ENCODE measurements around the gene GPRC5C.
A peak's percentile ranks its signal among the peaks of the same experiment; 100 is the strongest.
"Not testable (repeated sequence)": the region's sequence is repeated elsewhere in the genome, so short reads cannot be mapped to it uniquely, and the experiment has no call there.

The GPRC5C gene

GRCh38 chr17:74405311-74405710 lies 26.6 kb upstream of the GPRC5C start:
- DNase-seq (ENCODE audit: low read depth, low spot score): not testable (repeated sequence)

DNA sequence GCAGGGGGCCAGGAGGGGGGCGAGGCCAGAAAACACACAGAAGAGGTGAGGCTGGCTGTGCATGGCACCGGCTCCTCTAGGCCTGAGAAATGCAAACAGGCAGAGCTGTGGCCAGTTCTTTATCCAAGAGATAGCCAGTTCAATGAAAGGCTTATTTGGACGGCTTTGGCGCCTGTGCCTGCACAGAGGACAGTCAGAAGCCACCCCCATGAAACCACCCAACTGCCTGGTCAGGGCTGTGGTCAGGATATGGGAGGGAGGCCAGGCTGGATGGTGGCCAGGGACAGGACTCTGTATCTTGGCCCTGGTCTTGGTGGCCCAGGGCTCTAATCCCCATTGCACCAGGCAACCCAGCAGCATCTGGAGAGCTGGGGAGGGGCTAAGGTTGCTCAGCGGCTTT lies 24.5 kb upstream of the GPRC5C start:
- DNase-seq (ENCODE audit: low read depth, low spot score): no peak

DNA sequence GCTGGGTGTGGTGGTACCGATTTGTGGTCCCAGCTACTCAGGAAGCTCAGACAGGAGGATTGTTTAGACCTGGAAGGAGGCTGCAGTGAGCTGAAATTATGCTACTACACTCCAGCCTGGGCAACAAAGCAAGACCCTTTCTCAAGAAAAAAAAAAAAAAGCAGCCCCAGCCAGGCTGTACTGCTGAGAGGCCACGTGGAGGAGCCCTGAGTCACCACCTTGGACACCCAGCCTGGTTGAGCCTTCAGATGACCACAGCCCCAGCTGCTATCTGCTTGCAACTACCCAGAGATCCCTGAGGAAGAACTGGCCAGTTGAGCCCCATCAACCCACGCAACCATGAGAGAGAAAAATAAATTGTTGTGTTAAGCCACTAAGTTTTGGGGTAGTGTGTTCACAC lies 23.6 kb upstream of the GPRC5C start:
- DNase-seq (ENCODE audit: low read depth, low spot score): peak; percentile 63

DNA sequence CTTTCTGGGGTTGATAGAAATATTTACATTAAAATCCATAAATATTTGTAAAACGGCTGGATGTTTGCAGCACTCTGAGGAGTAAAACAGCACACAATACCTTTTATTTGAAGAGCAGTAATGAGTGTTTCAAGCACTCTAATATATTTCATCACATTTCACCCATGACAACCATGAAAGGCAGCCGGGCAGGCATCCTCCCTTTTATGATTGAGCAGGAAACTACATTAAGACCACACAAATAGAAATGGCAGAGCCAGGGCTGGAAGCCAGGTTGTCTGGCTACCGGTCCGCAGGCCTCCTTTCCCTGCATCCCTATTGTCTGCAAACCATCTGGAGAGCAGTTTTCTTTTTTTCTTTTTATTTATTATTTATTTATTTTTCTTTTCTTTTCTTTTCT lies 23.1 kb upstream of the GPRC5C start:
- no peak for DNase-seq (ENCODE audit: low read depth, low spot score)

DNA sequence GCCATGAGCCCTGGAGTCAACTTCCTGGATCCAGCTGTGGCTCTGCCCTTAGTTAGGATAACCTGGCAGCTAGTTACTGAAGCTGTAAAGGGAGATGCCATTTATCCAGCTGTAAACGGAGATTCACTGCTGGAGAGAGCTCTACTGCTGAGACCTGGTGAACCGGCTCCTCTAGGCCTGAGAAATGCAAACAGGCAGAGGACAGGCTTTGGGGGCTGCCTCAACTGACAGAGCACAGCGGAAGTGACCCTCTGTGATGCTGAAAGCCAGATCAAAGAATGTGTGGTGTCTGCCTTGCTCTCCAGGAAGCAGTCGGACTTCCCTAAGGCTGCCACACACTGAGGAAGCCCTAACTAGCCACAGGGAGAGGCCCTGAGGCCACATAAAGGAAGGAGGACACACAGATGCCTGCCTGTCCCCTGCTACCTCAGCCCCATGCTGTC lies 21.9 kb upstream of the GPRC5C start:
- peak; percentile 90 for DNase-seq (ENCODE audit: low read depth, low spot score)

GRCh38 chr17:74412581-74412980 lies 19.3 kb upstream of the GPRC5C start:
- no peak for DNase-seq (ENCODE audit: low read depth, low spot score)

GRCh38 chr17:74413491-74413890 lies 18.4 kb upstream of the GPRC5C start:
- DNase-seq (ENCODE audit: low read depth, low spot score): no peak

- DNase-seq (ENCODE audit: low read depth, low spot score): no peak
Observed at GRCh38 chr17:74414510-74414909, 17.4 kb upstream of the GPRC5C start.

- no peak for DNase-seq (ENCODE audit: low read depth, low spot score)
Observed at GRCh38 chr17:74415608-74416396, 16.1 kb upstream of the GPRC5C start.

GRCh38 chr17:74417178-74418045 lies 14.5 kb upstream of the GPRC5C start:
- DNase-seq (ENCODE audit: low read depth, low spot score): peak; percentile 46

GRCh38 chr17:74419928-74420411 lies 11.9 kb upstream of the GPRC5C start:
- peak; percentile 78 for DNase-seq (ENCODE audit: low read depth, low spot score)

DNA sequence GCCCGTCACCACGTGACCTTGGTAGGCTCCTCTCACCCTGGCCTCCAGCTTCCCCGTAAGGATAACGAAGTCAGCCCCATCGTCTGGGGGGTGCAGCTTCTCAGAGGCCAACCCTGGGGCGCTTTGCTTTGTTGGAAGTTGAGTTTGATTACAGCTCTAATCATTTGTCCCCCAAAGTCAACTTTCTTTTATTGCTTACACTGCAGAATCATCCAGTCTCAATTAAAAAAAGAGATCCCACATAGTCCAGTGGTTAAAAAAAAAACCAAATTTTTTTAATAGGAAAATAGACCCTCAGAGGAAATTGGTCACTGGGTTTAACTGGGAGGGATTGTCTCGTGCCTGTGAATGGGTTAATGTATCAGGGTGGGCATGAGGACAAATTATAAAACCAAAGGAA lies 7.8 kb upstream of the GPRC5C start:
- DNase-seq (ENCODE audit: low read depth, low spot score): no peak

- DNase-seq (ENCODE audit: low read depth, low spot score): no peak
Observed at GRCh38 chr17:74424657-74425056, 7.2 kb upstream of the GPRC5C start.

GRCh38 chr17:74426551-74427047 lies 5.3 kb upstream of the GPRC5C start:
- DNase-seq (ENCODE audit: low read depth, low spot score): no peak

- DNase-seq (ENCODE audit: low read depth, low spot score): peak; percentile 49
Observed at GRCh38 chr17:74427048-74427762, 4.7 kb upstream of the GPRC5C start.

- DNase-seq (ENCODE audit: low read depth, low spot score): no peak
Observed at GRCh38 chr17:74427763-74428153, 4.1 kb upstream of the GPRC5C start.

GRCh38 chr17:74429604-74430384 lies 2.1 kb upstream of the GPRC5C start:
- DNase-seq (ENCODE audit: low read depth, low spot score): no peak

GRCh38 chr17:74430385-74430705 lies 1.5 kb upstream of the GPRC5C start:
- DNase-seq (ENCODE audit: low read depth, low spot score): no peak

DNA sequence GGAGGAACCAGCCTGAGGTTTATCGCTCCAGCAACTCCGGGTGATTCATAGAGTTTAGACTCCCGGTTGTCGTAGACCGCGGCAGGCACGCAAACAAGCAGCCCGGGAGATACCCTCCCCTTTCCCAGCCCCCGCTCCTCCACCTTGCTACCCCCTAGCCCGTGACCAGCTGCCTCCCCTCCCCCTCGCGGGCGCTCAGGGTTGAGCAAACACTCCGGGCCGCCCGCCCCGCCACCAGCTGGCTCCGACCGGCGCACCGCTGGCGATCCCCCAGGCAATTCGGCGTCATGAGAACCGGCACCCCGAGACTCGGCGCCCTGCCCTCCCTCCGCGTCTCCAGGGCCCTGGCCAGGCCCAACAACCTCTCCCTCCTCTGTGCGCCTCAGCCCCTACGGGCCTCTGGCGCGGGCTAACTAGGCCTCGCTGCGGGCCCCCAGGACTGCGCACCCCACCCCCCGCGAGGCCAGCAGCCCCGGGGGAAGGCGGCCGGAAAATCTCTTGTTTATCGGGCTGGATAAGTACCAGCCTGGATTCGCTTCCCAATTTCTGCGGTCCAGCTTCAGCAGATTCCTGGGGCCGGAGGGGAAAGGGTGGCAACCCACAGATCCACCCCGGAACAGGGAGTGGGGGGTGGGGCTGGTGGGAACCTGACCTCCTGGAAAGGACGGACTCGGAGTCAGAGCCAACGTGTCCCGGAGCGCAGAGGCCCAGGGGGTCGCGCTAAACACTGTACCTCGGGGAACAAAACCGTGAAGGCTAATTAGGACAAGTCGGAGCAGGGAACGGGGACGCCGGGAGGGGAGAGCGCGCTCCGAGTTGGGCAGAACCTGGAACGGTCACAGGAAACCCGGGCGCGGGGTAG lies 951 bp upstream of the GPRC5C start:
- DNase-seq (ENCODE audit: low read depth, low spot score): peak; percentile 77

DNA sequence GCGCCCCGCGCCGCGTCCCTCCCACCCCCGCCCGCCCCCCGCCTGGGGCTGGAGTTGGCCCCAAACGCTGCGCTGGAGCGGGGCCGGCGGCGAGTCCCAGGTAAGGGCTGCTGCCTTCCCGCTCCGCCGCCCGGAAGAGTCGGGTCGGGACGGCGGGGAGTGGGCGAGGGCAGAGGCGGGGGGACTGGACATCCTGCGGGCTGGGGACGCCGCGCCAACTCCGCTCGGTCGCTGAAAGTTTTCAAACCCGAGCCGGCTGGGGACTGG lies 469 bp downstream of the GPRC5C start:
- no peak for DNase-seq (ENCODE audit: low read depth, low spot score)
